HEK293 (cell line): ENCODE data around the gene DKK3.

Experiments used
- KLF9 ChIP-seq: fragments of 450-650 bp; formaldehyde crosslinking; IDR thresholded peaks from 2 replicates; pipeline ENCODE4 v1.5.1; 2016; ENCODE audit warnings: missing biosample characterization, missing genetic modification characterization, low read depth
- ZBTB7A ChIP-seq: fragments of 450-650 bp; formaldehyde crosslinking; IDR thresholded peaks from 2 replicates; pipeline ENCODE4 v1.5.1; 2016; ENCODE audit warnings: low read depth, missing biosample characterization, missing genetic modification characterization
- ZNF324 ChIP-seq: fragments of 450-650 bp; formaldehyde crosslinking; IDR thresholded peaks from 2 replicates; pipeline ENCODE4 v1.5.1; 2016; ENCODE audit warnings: missing biosample characterization, missing genetic modification characterization
- ZNF660 ChIP-seq: fragments of 450-650 bp; IDR thresholded peaks from 2 replicates; pipeline ENCODE4 v1.5.1; 2018; ENCODE audit warnings: missing biosample characterization, mild to moderate bottlenecking, missing genetic modification characterization
- TF ChIP-seq, protein P1 (sequence below): fragments of 450-650 bp; formaldehyde crosslinking; IDR thresholded peaks from 2 replicates; pipeline ENCODE4 v1.5.1; 2016; ENCODE audit warnings: missing biosample characterization, missing genetic modification characterization

DNA sequence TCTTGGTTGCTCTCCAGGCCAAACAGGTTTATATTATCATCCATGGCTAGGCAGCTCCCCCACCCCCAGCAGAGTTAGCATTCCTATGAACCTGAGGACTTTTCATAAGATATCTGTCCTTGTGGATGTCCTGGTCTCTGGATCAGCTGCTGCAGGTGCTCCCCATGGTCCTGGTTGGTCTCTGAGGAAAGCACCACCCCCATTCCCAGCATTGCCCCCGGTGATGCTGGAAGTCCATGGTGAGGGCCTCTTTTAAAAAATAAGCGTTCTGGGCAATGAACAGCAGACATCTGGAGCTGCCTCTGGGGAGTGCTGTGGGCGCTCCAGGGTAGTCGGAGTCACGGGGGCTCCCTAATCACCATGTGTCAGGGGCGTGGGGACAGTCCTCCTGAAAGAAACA is 26.6 kb downstream of the DKK3 start:
- TF ChIP-seq KLF9 (tag by site-specific recombination) = no peak
- TF ChIP-seq, protein P1, sequence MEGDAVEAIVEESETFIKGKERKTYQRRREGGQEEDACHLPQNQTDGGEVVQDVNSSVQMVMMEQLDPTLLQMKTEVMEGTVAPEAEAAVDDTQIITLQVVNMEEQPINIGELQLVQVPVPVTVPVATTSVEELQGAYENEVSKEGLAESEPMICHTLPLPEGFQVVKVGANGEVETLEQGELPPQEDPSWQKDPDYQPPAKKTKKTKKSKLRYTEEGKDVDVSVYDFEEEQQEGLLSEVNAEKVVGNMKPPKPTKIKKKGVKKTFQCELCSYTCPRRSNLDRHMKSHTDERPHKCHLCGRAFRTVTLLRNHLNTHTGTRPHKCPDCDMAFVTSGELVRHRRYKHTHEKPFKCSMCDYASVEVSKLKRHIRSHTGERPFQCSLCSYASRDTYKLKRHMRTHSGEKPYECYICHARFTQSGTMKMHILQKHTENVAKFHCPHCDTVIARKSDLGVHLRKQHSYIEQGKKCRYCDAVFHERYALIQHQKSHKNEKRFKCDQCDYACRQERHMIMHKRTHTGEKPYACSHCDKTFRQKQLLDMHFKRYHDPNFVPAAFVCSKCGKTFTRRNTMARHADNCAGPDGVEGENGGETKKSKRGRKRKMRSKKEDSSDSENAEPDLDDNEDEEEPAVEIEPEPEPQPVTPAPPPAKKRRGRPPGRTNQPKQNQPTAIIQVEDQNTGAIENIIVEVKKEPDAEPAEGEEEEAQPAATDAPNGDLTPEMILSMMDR (tag by site-specific recombination) = no peak
- no peak for TF ChIP-seq ZBTB7A (tag by site-specific recombination)
- TF ChIP-seq ZNF324 (tag by site-specific recombination) = no peak
- no peak for TF ChIP-seq ZNF660 (tag by site-specific recombination)
